Hematopoietic multipotent progenitor cell treated with erythropoietin and hydrocortisone succinate and interleukin-3 and kit ligand, for 8 days (in vitro differentiated cells): Measurements from ENCODE around the gene F7.

Source experiments
- DNase-seq: peaks from one replicate; pipeline ENCODE4 v3.0.0-alpha.2; 2015

The F7 gene

DNA sequence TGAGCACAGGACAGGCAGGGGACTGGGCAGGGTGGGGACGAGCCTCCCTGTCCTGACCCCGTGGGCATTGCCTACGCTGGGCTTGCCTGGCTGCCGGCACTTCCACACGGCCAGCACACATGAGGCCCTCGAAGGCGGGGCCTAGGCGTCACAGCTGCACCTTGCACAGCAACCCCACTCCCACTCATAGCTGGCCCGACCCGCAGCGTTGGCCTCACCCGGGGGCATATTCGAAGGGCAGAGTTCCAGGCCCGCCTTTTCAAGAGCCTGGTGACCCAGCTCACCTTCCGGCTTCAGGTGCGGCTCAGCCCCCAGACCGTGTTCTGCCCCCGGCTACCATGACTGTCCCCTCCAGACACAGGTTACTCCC, 36.0 kb downstream of the F7 start:
- DNase-seq, result no peak

- no peak for DNase-seq
These were observed 37.3 kb downstream of the F7 start for GRCh38 chr13:113142876-113143275.

- no peak for DNase-seq
These were observed 38.1 kb downstream of the F7 start for GRCh38 chr13:113143466-113144254.

DNA sequence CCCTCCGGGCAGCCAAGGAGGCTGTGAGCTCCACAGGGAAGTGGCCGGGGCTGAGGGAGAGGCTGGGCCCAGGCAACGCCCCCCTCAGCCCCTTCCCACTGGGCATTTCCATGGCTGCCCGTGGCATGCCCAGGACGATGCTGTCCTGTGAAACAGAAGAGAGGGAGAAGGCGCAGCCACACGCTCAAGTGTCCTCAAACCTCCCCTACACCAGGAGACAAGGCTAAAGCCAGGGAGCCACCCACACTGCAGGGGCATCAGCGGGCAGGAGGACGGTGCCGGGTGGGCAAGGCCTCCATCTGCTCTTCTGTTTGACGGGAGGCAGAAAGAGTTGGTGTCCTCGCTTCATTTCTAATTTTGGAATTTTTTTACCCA, 38.7 kb downstream of the F7 start:
- DNase-seq, result no peak

DNA sequence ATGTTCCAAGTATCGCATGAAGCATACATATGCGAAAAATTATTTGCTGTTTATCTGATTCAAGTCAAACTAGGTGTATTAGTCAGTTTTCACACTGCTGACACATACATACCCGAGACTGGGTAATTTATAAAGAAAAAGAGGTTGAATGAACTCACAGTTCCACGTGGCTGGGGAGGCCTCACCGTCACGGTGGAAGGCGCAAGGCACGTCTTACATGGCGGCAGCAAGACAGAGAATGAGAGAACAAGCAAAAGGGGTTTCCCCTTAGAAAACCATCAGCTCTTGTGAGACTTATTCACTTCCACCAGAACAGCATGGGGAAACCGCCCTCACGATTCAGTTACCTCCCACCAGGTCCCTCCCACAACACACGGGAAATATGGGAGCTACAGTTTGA, 39.9 kb downstream of the F7 start:
- DNase-seq, result no peak

DNA sequence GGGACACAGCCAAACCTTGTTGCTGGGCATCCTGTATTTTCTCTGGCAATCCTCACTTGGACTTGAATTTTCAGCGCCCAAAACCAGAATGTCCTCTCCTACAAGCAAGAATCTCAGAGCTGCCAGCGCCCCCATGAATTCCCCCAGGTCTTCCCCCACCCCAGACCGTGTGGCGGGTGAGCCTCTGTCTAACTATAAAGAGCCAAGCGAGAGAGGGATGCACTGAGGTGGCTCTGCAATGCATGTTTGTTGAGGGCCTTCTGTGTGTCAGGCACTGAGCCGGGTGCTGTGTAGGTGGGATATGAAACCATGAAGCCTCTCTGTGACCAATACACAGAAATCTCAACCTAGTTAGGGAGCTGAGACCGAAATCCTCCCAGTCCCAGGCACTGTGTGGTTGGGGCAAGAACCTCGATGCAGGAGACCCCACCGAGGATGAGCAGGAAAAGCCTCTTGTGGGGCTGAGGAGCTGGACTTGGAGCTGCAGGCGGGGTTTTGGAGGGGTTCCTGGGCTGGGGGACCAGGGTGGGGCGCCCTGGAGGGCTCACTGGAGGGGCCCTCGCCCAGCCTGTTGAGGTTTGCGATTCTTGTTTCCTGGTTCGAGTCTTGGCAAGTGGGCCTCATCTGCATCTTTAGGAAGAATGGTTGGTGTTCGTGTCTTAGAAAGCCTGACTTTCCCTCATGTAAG, 40.5 kb downstream of the F7 start:
- no peak for DNase-seq

- DNase-seq, result no peak
These were observed 41.2 kb downstream of the F7 start for GRCh38 chr13:113146750-113147149.

GRCh38 chr13:113147206-113147605, 41.6 kb downstream of the F7 start:
- no peak for DNase-seq

DNA sequence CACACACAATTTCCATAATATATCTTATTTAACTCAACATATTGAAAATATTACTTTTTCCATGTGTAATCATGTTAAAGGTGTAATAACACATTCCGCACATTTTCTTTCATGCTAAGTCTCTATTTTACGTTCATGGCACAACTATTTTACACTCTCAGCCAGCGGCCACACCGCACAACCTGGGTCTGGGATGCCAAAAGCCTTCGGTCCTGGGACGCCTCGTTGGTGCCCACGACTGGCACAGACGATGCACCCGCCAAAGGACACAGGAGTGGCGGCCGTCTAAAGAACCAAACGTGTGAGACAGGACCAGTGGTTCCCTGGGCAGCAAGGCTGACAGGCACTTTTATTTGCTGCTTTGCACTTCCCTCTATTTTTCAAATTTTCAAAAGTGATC, 42.8 kb downstream of the F7 start:
- no peak for DNase-seq

- DNase-seq, result no peak
These were observed 43.4 kb downstream of the F7 start for GRCh38 chr13:113148940-113149503.

- no peak for DNase-seq
These were observed 44.3 kb downstream of the F7 start for GRCh38 chr13:113149711-113150549.

DNA sequence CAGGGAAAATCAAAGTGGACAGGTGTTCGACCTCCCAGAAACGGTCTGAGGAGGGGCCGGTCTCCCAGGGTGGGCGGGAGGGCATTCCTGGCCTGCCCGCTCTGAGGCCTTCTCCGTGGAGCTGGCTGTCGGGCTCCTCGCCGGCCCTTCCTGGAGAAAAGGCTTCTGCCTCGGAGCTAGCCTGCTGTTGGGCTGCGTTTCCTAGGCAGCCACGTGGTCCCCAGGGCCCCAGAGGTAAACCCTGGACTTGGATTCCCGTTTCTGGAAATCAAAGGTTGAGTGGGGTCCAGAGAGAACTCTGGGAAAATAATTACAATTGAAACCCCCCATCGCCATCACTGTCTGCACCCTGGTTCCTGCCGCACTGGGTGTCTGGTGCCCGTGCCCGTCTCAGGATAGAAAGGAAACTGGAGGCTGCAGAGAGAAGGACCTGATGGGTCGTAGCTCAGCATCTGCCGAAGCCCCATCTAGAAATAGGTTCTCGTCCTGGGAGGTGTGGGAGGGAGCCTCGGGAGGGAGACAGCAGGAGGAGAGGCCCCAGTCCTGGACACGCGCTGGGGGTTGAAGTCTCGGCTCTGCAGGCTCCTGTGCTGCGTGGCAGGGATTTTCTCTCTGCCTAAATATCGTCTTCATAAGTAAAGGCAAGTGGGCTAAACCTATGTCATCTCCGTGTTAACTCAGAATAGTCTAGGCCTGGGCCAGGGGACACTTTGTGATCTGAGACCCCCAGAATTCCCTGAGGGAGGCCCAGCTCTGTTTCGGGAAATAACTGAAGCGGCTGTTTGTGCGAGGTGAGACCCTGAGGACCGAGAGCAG, 45.2 kb downstream of the F7 start:
- no peak for DNase-seq

DNA sequence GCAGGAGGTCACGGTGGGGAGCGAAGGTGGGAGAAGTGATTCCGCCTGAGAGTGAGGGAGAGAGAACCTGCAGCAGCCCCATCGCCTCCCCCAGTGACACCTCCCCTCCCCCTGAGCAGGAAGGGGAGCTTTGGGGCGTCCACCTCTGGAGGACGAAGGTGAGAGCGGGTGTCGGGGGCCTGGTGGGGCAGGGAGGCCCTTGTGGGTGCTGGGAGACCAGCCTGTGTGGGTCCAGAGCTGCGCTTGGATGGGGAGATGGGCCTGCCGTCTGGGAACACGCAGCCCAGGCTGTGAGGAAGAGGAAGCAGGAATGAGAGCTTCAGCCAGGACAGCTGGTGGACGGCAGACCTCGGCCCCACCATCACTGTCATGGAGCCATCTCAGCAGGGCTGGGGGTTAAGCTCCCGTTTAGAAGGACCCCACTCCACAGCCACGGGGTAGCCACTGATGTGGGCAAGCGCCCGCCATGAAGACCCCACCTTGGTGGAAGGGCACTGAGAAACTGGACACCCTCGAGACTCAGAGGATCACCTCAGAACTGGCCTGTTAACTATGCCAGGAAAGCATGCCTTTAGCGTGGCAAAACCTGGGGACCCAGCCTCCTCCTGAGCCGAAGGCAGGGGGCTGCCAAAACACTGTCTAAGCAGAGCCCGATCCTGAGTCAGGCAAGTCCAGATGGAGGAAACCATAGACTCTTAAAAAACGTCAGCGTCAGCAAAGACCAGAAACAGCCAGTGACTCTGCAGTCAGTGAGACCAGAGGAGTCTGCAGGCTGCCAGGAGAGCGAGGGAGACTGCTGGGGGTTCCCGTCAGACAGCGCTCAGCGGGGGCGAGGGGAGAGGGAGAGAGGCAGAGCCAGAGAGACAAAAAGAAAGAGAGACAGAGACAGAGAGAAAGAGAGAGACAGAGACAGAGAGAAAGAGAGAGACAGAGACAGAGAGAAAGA, 46.4 kb downstream of the F7 start:
- DNase-seq, result peak; percentile 34

- DNase-seq, result no peak
These were observed 47.0 kb downstream of the F7 start for GRCh38 chr13:113152691-113152983.

DNA sequence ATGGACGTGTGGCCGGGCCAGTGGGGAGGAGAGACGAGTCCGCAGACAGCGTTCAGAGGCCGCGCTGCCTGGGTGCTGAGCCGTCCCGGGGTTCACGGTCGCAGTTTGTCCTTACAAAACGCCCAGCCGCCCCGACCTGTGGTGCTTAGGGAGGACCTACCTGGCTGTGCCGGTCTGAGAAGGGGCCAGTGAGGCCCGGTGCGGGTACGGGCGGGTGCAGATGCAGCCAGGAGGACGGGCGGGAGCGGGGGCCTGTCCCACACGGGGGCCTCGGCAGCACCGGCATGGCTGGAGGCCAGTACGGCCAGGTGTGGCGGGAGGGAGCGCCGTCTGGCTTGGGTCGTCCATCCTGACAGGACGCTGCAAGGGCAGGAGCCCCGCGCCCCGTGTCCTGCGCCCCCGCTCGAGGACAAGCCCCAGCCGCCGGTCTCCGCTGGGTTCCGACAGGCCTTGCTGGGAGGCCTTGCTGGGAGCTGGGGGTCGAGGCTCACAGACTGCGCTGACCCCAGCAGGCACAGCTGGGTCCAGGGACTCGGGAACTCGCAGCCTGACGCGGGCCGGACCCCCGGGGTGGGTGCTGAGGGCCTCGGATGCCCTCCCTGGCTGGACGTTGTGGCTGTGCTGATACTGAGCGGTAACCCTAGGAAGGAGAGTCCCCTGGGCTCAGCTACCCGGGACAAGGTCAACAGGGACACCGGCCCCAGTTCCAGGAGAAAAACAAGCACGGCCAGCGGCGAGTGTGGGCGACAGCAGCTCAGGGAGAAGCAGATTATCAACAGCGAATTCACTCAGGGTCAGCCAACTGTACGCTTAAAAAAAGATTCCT, 47.6 kb downstream of the F7 start:
- peak; percentile 22 for DNase-seq

- peak; percentile 76 for DNase-seq
These were observed 48.5 kb downstream of the F7 start for GRCh38 chr13:113153810-113154748.

DNA sequence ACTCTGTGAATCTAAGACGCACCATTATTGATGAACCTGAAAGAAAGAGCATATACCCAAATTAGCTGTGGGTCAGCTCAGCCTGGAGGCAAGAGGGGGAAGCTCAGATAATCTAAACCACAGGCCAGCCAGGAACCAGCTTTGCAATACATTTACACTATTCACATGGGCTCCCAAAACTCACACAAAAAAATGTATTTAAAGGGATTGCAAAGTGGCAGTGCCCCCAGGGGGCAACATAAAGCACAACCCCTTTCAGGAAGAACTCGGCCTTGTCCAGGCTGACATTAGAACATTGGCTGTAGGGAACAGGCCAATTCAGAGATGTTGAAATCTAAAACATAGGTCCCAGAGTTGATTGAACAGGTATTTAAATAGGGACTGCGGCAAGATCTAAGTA, 49.6 kb downstream of the F7 start:
- peak; percentile 44 for DNase-seq

DNA sequence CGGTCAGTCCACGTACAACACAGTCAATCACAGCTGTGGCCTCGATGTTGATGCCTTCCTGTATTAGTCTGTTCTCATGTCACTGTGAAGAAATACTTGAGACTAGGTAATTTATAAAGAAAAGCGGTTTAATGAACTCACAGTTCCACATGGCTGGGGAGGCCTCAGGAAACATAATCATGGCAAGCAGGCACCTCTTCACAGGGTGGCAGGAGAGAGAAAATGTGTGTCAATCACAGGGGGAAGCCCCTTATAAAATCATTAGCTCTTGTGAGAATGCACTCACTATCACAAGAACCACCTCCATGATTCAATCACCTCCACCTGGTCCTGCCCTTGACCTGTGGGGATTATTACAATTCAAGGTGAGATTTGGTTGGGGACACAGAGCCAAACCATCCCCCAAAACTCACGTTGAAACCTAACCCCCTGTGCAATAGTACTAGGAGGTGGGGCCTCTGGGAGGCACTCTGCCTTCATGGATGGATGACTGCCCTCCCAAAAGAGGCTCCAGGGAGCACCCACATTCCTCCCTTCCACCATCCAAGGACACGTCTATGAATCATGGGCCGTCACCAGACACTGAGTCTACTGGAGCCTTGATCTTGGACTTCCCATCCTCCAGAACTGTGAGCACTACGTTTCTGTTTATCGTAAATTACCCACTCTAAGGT, 50.5 kb downstream of the F7 start:
- DNase-seq, result no peak
